ENCODE data around the gene CEACAM18. TPM values are rescaled to one million over a fixed set of nuclear protein-coding genes. Genes with fewer than 3 reads are reported as not detected.
"Not testable (repeated sequence)": the region's sequence is repeated elsewhere in the genome, so short reads cannot be mapped to it uniquely, and the experiment has no call there.

CEACAM18 gene
- total and polyA plus RNA-seq, 2 of the 4 experiments (the other 2 are of a cell fraction) = not detected

- H4K91ac ChIP-seq (ENCODE audit: insufficient read depth, low read depth, low read length); H2BK5ac ChIP-seq (ENCODE audit: low read depth, low read length, poor library complexity, severe bottlenecking); in situ Hi-C loops (cut with MboI; ENCODE audit: low sequenced_read_pairs); H3K9ac ChIP-seq (ENCODE audit: low read depth, low read length); H2BK20ac ChIP-seq (ENCODE audit: low read depth, low read length); H3K23ac ChIP-seq (ENCODE audit: low read depth, low read length); H3K4me2 ChIP-seq (ENCODE audit: low read depth, low read length); H3K27me3 ChIP-seq (ENCODE audit: control insufficient read depth, insufficient read depth, low read length); H3K4ac ChIP-seq (ENCODE audit: low read depth, low read length); intact Hi-C loops (cut with micrococcal nuclease); H3K27ac ChIP-seq (ENCODE audit: insufficient read depth, low read length); H4K5ac ChIP-seq (ENCODE audit: low read depth, low read length); H3K36me3 ChIP-seq (ENCODE audit: control insufficient read depth, insufficient read depth, low read length); H2AFZ ChIP-seq (replicated peaks; ENCODE audit: low read length, poor library complexity); H3K18ac ChIP-seq (ENCODE audit: low read depth, low read length); H3K14ac ChIP-seq (replicated peaks; ENCODE audit: low read depth, low read length); H4K20me1 ChIP-seq (ENCODE audit: insufficient read depth, low read length); H3K9me1 ChIP-seq (ENCODE audit: insufficient read depth, low read length); ATAC-seq (ENCODE audit: low read depth); H2AK5ac ChIP-seq (ENCODE audit: low read depth, low read length); H2AK9ac ChIP-seq (replicated peaks; ENCODE audit: low read depth, low read length, poor library complexity); H3K79me1 ChIP-seq (ENCODE audit: low read depth in 1 of 2, low read length in 2 of 2); dilution Hi-C loops (cut with HindIII; ENCODE audit: low sequenced_read_pairs, unreplicated experiment); BruUV-seq (replicated peaks); H2BK15ac ChIP-seq (ENCODE audit: low read depth, low read length); H3K4me3 ChIP-seq (ENCODE audit: insufficient read depth, low read depth, low read length); H4K8ac ChIP-seq (ENCODE audit: low read depth in 2 of 2, low read length in 2 of 2); H3K56ac ChIP-seq (ENCODE audit: extremely low read depth, insufficient read depth, low read length); H2BK120ac ChIP-seq (ENCODE audit: low read depth, low read length); POLR2A ChIA-PET (ENCODE audit: unreplicated experiment); H3K4me1 ChIP-seq (ENCODE audit: control insufficient read depth, insufficient read depth, low read length); H3K9me3 ChIP-seq (ENCODE audit: control insufficient read depth, insufficient read depth, low read length); DNase-seq; CTCF ChIA-PET: not testable (repeated sequence)
- no CpG with 5 or more reads among the region's 3 CpGs for WGBS, 2 experiments (ENCODE audit: extremely low coverage in 2 of 2, insufficient read length in 1 of 2)
- peak; percentile 6; the same call in 1 of the 2 replicates for TF ChIP-seq MAFK (IDR thresholded peaks at IDR 0.05; ENCODE audit: low read depth, low read length)
These were observed 30.8 kb upstream of the CEACAM18 start for GRCh38 chr19:51447510-51447909.

Measured in IMR-90 (cell line).